H1 (cell line): Measurements from ENCODE around the gene TEX36. TPM values are rescaled to one million over a fixed set of nuclear protein-coding genes. Genes with fewer than 3 reads are reported as not detected.

Experiments used
- CTCF ChIA-PET: fragments of 300-600 bp; sonication (Branson Sonifier 250); formaldehyde crosslinking; loops from one replicate; lab custom pipeline; 2021; ENCODE audit not compliant: partially characterized antibody; lab: Charles Lee
- POLR2A ChIA-PET: fragments of 300-600 bp; sonication (Branson Sonifier 250); formaldehyde crosslinking; loops from one replicate; lab custom pipeline; 2021; ENCODE audit warnings: inconsistent platforms; ENCODE audit not compliant: partially characterized antibody; lab: Charles Lee
- DNase-seq, 2 experiments: peaks; one replicate each; pipeline versions ENCODE4 v3.0.0 to v3.0.0-alpha.2; 2010 to 2022; ENCODE audit warnings: low spot score in 2 of 2, low read depth in 1 of 2, mixed read lengths in 1 of 2
- FAIRE-seq: peaks from 2 replicates; lab custom pipeline; 2011; peaks lifted over from hg19 to GRCh38; lab: Jason Lieb, UNC
- H2AFZ ChIP-seq: 2 replicates; pipeline ENCODE4 v1.8.1; 2012; ENCODE audit warnings: low read length, inconsistent platforms
- H2AK5ac ChIP-seq: 2 replicates; pipeline ENCODE4 v1.6.1; 2013; ENCODE audit warnings: low read depth, low read length
- H2BK120ac ChIP-seq: replicated peaks from 2 replicates; pipeline ENCODE3; 2013; ENCODE audit warnings: low read depth, low read length, inconsistent platforms
- H2BK12ac ChIP-seq: 2 replicates; pipeline ENCODE4 v1.6.1; 2013; ENCODE audit warnings: low read depth, low read length
- H2BK15ac ChIP-seq: 2 replicates; pipeline ENCODE4 v1.6.1; 2013; ENCODE audit warnings: low read length
- H2BK20ac ChIP-seq: 2 replicates; pipeline ENCODE4 v1.6.1; 2013; ENCODE audit warnings: low read length
- H2BK5ac ChIP-seq: 2 replicates; pipeline ENCODE4 v1.6.1; 2013; ENCODE audit warnings: low read depth, low read length
- H3K14ac ChIP-seq: 2 replicates; pipeline ENCODE4 v1.6.1; 2013; ENCODE audit warnings: inconsistent platforms; ENCODE audit not compliant: insufficient read length
- H3K18ac ChIP-seq: 2 replicates; pipeline ENCODE4 v1.6.1; 2013; ENCODE audit warnings: low read length; ENCODE audit errors: extremely low read depth
- H3K23ac ChIP-seq: 2 replicates; pipeline ENCODE4 v1.6.1; 2013; ENCODE audit warnings: inconsistent platforms; ENCODE audit not compliant: insufficient read length
- H3K23me2 ChIP-seq: 2 replicates; pipeline ENCODE4 v1.6.1; 2013; ENCODE audit warnings: low read depth, low read length
- H3K27ac ChIP-seq: 2 replicates; pipeline ENCODE4 v1.6.1; 2011; ENCODE audit warnings: low read depth, low read length, inconsistent platforms
- H3K27me3 ChIP-seq, 4 experiments: replicated peaks in 1 of 4; 1 replicate in 1 of 4; 2 replicates in 3 of 4; pipeline versions ENCODE4 v1.6.1 to v1.8.1; 2011 to 2013; ENCODE audit warnings: low read length in 3 of 4, mild to moderate bottlenecking in 3 of 4, inconsistent platforms in 2 of 4, mixed read lengths in 2 of 4, moderate library complexity in 1 of 4; ENCODE audit not compliant: control insufficient read depth in 3 of 4, insufficient read depth in 3 of 4; ENCODE audit errors: extremely low read depth in 1 of 4
- H3K36me3 ChIP-seq, 4 experiments: 2 replicates each; pipeline versions ENCODE4 v1.6.1 to v1.8.1; 2011 to 2013; ENCODE audit warnings: mild to moderate bottlenecking in 4 of 4, low read length in 3 of 4, moderate library complexity in 2 of 4, control low read depth in 1 of 4, inconsistent platforms in 1 of 4; ENCODE audit not compliant: insufficient read depth in 4 of 4, control insufficient read depth in 2 of 4
- H3K4ac ChIP-seq: replicated peaks from 2 replicates; pipeline ENCODE3; 2013; ENCODE audit warnings: low read length, low read depth, mixed read lengths, inconsistent platforms; ENCODE audit not compliant: insufficient read length
- H3K4me1 ChIP-seq, 4 experiments: replicated peaks in 1 of 4; 1 replicate in 1 of 4; 2 replicates in 3 of 4; pipeline versions ENCODE4 v1.6.1 to v1.8.1; 2011 to 2013; ENCODE audit warnings: low read length in 3 of 4, inconsistent platforms in 2 of 4, mixed read lengths in 1 of 4; ENCODE audit not compliant: insufficient read depth in 4 of 4, control insufficient read depth in 3 of 4
- H3K4me2 ChIP-seq, 2 experiments: 2 replicates each; pipeline versions ENCODE4 v1.6.1 to v1.8.1; 2011 to 2013; ENCODE audit warnings: low read depth in 2 of 2, low read length in 2 of 2, control low read depth in 1 of 2, inconsistent platforms in 1 of 2, mild to moderate bottlenecking in 1 of 2; ENCODE audit not compliant: insufficient read depth in 1 of 2
- H3K4me3 ChIP-seq, 4 experiments: fragments of 200-600, 300-600 bp in 1 of 4; sonication (generic), shearing (Covaris generic), sonication (Bioruptor Twin) in 1 of 4; 2 replicates each; pipeline versions ENCODE4 v1.5.1 to v1.8.1; 2011 to 2016; ENCODE audit warnings: low read length in 4 of 4, low read depth in 3 of 4, control low read depth in 2 of 4, inconsistent platforms in 2 of 4, mild to moderate bottlenecking in 2 of 4, mixed read lengths in 1 of 4, moderate library complexity in 1 of 4; ENCODE audit not compliant: insufficient read depth in 2 of 4; ENCODE audit errors: extremely low read depth in 1 of 4
- H3K56ac ChIP-seq: replicated peaks from 2 replicates; pipeline ENCODE3; 2013; ENCODE audit warnings: low read depth, mild to moderate bottlenecking, mixed read lengths, low read length, inconsistent platforms; ENCODE audit not compliant: insufficient read length
- H3K79me1 ChIP-seq: 2 replicates; pipeline ENCODE4 v1.6.1; 2013; ENCODE audit warnings: low read depth, low read length, control low read depth
- H3K79me2 ChIP-seq, 2 experiments: 2 replicates each; pipeline versions ENCODE4 v1.6.1 to v1.8.1; 2012 to 2013; ENCODE audit warnings: low read length in 2 of 2, mild to moderate bottlenecking in 2 of 2, inconsistent platforms in 1 of 2; ENCODE audit not compliant: insufficient read depth in 2 of 2, control insufficient read depth in 1 of 2
- H3K9ac ChIP-seq, 4 experiments: replicated peaks in 1 of 4; 1 replicate in 1 of 4; 2 replicates in 3 of 4; pipeline versions ENCODE4 v1.6.1 to v1.8.1; 2011 to 2013; ENCODE audit warnings: low read depth in 3 of 4, low read length in 3 of 4, control low read depth in 2 of 4, mild to moderate bottlenecking in 2 of 4, moderate library complexity in 2 of 4, inconsistent platforms in 1 of 4; ENCODE audit errors: extremely low read depth in 1 of 4
- H3K9me3 ChIP-seq, 2 experiments: 2 replicates each; pipeline versions ENCODE4 v1.6.1 to v1.8.1; 2012 to 2013; ENCODE audit warnings: mild to moderate bottlenecking in 2 of 2, moderate library complexity in 2 of 2, control low read depth in 1 of 2, inconsistent platforms in 1 of 2, low read depth in 1 of 2, low read length in 1 of 2, mixed read lengths in 1 of 2; ENCODE audit not compliant: insufficient read depth in 2 of 2
- H4K20me1 ChIP-seq, 2 experiments: replicated peaks in 1 of 2; 2 replicates each; pipeline versions ENCODE3 to v1.8.1; 2011 to 2013; ENCODE audit warnings: inconsistent platforms in 2 of 2, low read length in 2 of 2, mild to moderate bottlenecking in 1 of 2; ENCODE audit not compliant: insufficient read depth in 2 of 2, control insufficient read depth in 1 of 2
- H4K5ac ChIP-seq: 2 replicates; pipeline ENCODE4 v1.6.1; 2013; ENCODE audit warnings: low read length, low read depth, mixed read lengths, inconsistent platforms; ENCODE audit not compliant: insufficient read length
- H4K8ac ChIP-seq: 2 replicates; pipeline ENCODE4 v1.8.0; 2013; ENCODE audit warnings: mild to moderate bottlenecking, moderate library complexity, low read length, inconsistent platforms; ENCODE audit not compliant: insufficient read depth; ENCODE audit errors: extremely low read depth
- H4K91ac ChIP-seq: replicated peaks from 2 replicates; pipeline ENCODE3; 2013; ENCODE audit warnings: low read length, mixed read lengths, inconsistent platforms; ENCODE audit not compliant: insufficient read length
- WGBS, 2 experiments: shearing (Covaris generic) in 1 of 2; methylation state at CpG; one replicate each; pipeline versions ENCODE4 v1.1.6 to v1.1.7; 2013 to 2015; ENCODE audit warnings: low lambda C conversion rate in 2 of 2, mixed read lengths in 2 of 2, inconsistent platforms in 1 of 2, low coverage in 1 of 2, missing lambda C conversion rate in 1 of 2; ENCODE audit not compliant: insufficient replicate concordance in 2 of 2, insufficient coverage in 1 of 2, insufficient read length in 1 of 2; ENCODE audit errors: extremely low coverage in 1 of 2, missing lambda C conversion rate in 1 of 2; 5-methylcytosine and 5-hydroxymethylcytosine counted together
- polyA plus RNA-seq, 7 experiments: library from polyadenylated mRNA; depleted of rRNA in 3 of 7; stranded (reverse) in 5 of 7; unstranded in 2 of 7; fragments of >200 nt in 5 of 7; fragments of 200-250 nt in 2 of 7; gene quantifications; 1 replicate in 5 of 7; 2 replicates in 1 of 7; 4 replicates in 1 of 7; pipeline versions ENCODE4 v1.2.1 to v1.2.3, GENCODE V29; 2011 to 2013; ENCODE audit warnings: missing spikeins in 2 of 7, mixed read lengths in 2 of 7
- total RNA-seq: library from RNA; stranded (reverse); fragmentation: NEBNext Ultra II Directional; extraction: Animal tissue kit (Norgen Biotek cat#: 25700); gene quantifications from 2 replicates; pipeline ENCODE4 v1.2.1, GENCODE V29; 2021

Gene TEX36
- total and polyA plus RNA-seq, 2 of the 8 experiments (the other 6 are each of a cell fraction or from before 2014, with no cell fraction given), result not detected

GRCh38 chr10:125607689-125608290, 75.2 kb downstream of the TEX36 start:
- Histone ChIP-seq H3K56ac (no peak overlapping the region), H3K23ac (no peak overlapping the region), H4K8ac (no peak overlapping the region), H3K79me1 (no peaks in the 10 kb centered on the region; the same call in 1 of the 2 replicates), H4K5ac (no peak overlapping the region), H2BK12ac (no peak overlapping the region), H3K27me3 (no peaks in the 10 kb centered on the region), H3K27ac (no peak overlapping the region), H3K4me2 (no peak overlapping the region), H3K14ac (no peak overlapping the region), H3K18ac (no peak overlapping the region), H2BK5ac (no peak overlapping the region), H2BK20ac (no peak overlapping the region), H4K91ac (no peak overlapping the region), H2AK5ac (no peak overlapping the region), H3K9ac (no peak overlapping the region), H2AFZ (no peak overlapping the region), H3K4me3 (no peak overlapping the region), H3K79me2 (no peaks in the 10 kb centered on the region), H3K36me3 (no peaks in the 10 kb centered on the region), H4K20me1 (no peaks in the 10 kb centered on the region), H3K4me1 (no peaks in the 10 kb centered on the region), H3K4ac (no peak overlapping the region), H2BK120ac (no peak overlapping the region), H3K23me2 (no peaks in the 10 kb centered on the region), H2BK15ac (no peak overlapping the region; the same call in 1 of the 2 replicates), H3K9me3 (0 out of 4 replicates have a peak, but pooled peaks cover 0 to 3% of the 10 kb centered on the region in 2 experiments)
- ChIA-PET POLR2A (no interaction called here), CTCF (interaction anchor here (0.6 to 2.1 kb wide), 5 partner anchors 11 to 1596 kb away, joined by 3 to 8 read pairs (median 3); no protein-coding TSS in a partner anchor)
- DNase-seq, result no peak
- FAIRE-seq, result no peak
- WGBS, 2 experiments, result 94% methylated on average over 7 of the region's 7 CpGs; no CpG with 5 or more reads in 1 of the 2 experiments
